HFFc6 (cell line): ENCODE results near the gene GLIPR2. TPM values are rescaled to one million over a fixed set of nuclear protein-coding genes. Genes with fewer than 3 reads are reported as not detected.

Source experiments
- DNase-seq: peaks from one replicate; pipeline ENCODE4 v3.0.0-alpha.2; 2018
- H3K27ac Mint-ChIP-seq: 2 replicates; pipeline ENCODE4 v1.8.0; 2020; ENCODE audit warnings: mild to moderate bottlenecking, mixed read lengths
- H3K27me3 Mint-ChIP-seq: 2 replicates; pipeline ENCODE4 v1.8.0; 2021; ENCODE audit warnings: mild to moderate bottlenecking, moderate library complexity, mixed read lengths; ENCODE audit not compliant: insufficient read depth
- H3K36me3 Mint-ChIP-seq: 2 replicates; pipeline ENCODE4 v1.8.0; 2021; ENCODE audit warnings: low read depth, mixed read lengths
- H3K4me1 Mint-ChIP-seq: 2 replicates; pipeline ENCODE4 v1.8.0; 2020; ENCODE audit warnings: low read depth, mixed read lengths
- H3K4me3 Mint-ChIP-seq: 2 replicates; pipeline ENCODE4 v1.8.0; 2020; ENCODE audit warnings: mild to moderate bottlenecking, moderate library complexity, mixed read lengths
- H3K9me3 Mint-ChIP-seq: 2 replicates; pipeline ENCODE4 v1.8.0; 2020; ENCODE audit warnings: mild to moderate bottlenecking, mixed read lengths
- CTCF ChIP-seq: fragments of 200-600 bp; sonication (generic); IDR thresholded peaks from 2 replicates; pipeline ENCODE4 v1.5.0; 2021; ENCODE audit warnings: antibody characterized with exemption, mild to moderate bottlenecking
- total RNA-seq, 6 experiments: library from RNA; stranded (reverse); fragmentation: NEBNext Ultra II Directional; extraction: Animal tissue kit (Norgen Biotek cat#: 25700); gene quantifications; 2 replicates in 1 of 6; 3 replicates in 5 of 6; pipeline ENCODE4 v1.2.3, GENCODE V29; 2021

Gene GLIPR2
- total RNA-seq, 6 experiments from 2014 or later: 18.1 to 24.7 (median 23.4) TPM

DNA sequence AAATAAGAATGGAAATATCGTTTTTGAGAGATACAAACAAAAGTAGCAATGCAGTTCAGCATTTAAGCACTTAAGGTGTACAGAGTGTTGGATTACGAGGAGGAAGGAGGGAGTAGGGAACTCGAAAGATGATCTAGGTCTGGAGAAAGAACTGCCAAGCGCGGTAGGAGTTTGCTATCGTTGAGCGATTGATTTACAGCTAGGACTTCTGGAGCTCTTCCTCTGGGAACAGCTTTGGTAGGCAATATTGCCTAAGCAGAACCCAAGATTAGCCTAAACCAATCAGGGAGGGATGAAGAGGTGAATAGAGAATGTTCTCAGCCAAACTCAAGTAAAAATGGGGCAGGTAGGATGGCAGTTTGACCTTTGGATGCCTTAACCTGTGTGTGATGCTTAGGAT, 55.2 kb downstream of the GLIPR2 start:
- Mint-ChIP-seq H3K27me3 (no peaks in the 10 kb centered on the region), H3K4me1 (peaks cover 74% of the 10 kb centered on the region), H3K9me3 (no peaks in the 10 kb centered on the region), H3K4me3 (peak overlapping the region; percentile 99), H3K36me3 (peaks cover 21% of the 10 kb centered on the region), H3K27ac (peak overlapping the region; percentile 74)
- DNase-seq: no peak
- TF ChIP-seq CTCF: no peak

- peaks cover 21% of the 10 kb centered on the region for H3K36me3 Mint-ChIP-seq
Measured at GRCh38 chr9:36192196-36192595, 55.7 kb downstream of the GLIPR2 start.

DNA sequence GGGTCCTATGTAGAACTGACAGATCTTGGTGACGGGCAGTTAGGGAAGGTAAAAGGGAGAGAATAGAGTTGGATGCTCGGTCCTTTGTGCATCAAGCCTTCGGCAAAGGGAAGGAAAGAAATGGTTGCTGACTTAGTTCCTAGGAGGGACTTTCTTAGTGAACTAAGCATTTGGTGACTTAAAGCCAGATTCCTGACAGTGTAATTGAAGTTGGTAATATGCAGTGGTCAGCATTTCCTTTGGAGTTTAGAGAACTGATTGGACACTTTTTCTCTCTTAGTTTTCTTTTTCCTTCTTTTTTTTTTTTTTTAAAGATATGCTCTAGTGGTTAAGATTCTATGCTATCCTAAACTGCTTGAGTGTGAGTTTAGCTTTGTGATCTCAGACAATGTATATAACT, 56.5 kb downstream of the GLIPR2 start:
- no peak for DNase-seq
- Mint-ChIP-seq H3K27ac (peak overlapping the region; percentile 22; the same call in 1 of the 2 replicates), H3K9me3 (no peaks in the 10 kb centered on the region), H3K27me3 (no peaks in the 10 kb centered on the region), H3K36me3 (peaks cover 21% of the 10 kb centered on the region), H3K4me1 (peaks cover 63% of the 10 kb centered on the region), H3K4me3 (peak overlapping the region; percentile 99)
- no peak for TF ChIP-seq CTCF

More at GRCh38 chr9:36192196-36192595, 55.7 kb downstream of the GLIPR2 start:
- H3K27me3 Mint-ChIP-seq: no peaks in the 10 kb centered on the region
- peak overlapping the region; percentile 74 for H3K27ac Mint-ChIP-seq
- no peaks in the 10 kb centered on the region for H3K9me3 Mint-ChIP-seq
- no peak for TF ChIP-seq CTCF
- peak overlapping the region; percentile 99 for H3K4me3 Mint-ChIP-seq
- peaks cover 71% of the 10 kb centered on the region for H3K4me1 Mint-ChIP-seq
- DNase-seq: no peak

GRCh38 chr9:36194326-36195000, 57.9 kb downstream of the GLIPR2 start:
- Mint-ChIP-seq H3K27ac (peak overlapping the region; percentile 65), H3K36me3 (peaks cover 21% of the 10 kb centered on the region), H3K9me3 (no peaks in the 10 kb centered on the region), H3K4me1 (peaks cover 49% of the 10 kb centered on the region), H3K4me3 (peak overlapping the region; percentile 41), H3K27me3 (no peaks in the 10 kb centered on the region)
- TF ChIP-seq CTCF: no peak
- DNase-seq: no peak

GRCh38 chr9:36204906-36205547, 68.5 kb downstream of the GLIPR2 start:
- H3K36me3 Mint-ChIP-seq: peaks cover 57% of the 10 kb centered on the region

More at GRCh38 chr9:36204906-36205547, 68.5 kb downstream of the GLIPR2 start:
- Mint-ChIP-seq H3K4me1 (peaks cover 47% of the 10 kb centered on the region), H3K27ac (peak overlapping the region; percentile 35), H3K27me3 (no peaks in the 10 kb centered on the region), H3K4me3 (no peak overlapping the region), H3K9me3 (no peaks in the 10 kb centered on the region)
- no peak for DNase-seq
- peak; percentile 52 for TF ChIP-seq CTCF
